HL-60 (cell line): ENCODE data around the gene SLC39A10.

Experiments
- CTCF ChIP-seq: IDR thresholded peaks from one replicate; pipeline ENCODE4 v1.5.1; 2011; ENCODE audit warnings: low read length, control low read depth, inconsistent platforms; ENCODE audit not compliant: insufficient read depth
- REST ChIP-seq: IDR thresholded peaks from 2 replicates; pipeline ENCODE4 v1.6.1; 2012; ENCODE audit warnings: low read depth; ENCODE audit not compliant: insufficient replicate concordance
- SPI1 ChIP-seq: IDR thresholded peaks from 2 replicates; pipeline ENCODE4 v1.6.1; 2012; ENCODE audit warnings: low read depth, mild to moderate bottlenecking, borderline replicate concordance

GRCh38 chr2:195670191-195670590 is 13.2 kb downstream of the SLC39A10 start:
- TF ChIP-seq CTCF (no peak), SPI1 (no peak), REST (no peak)
